ENCODE measurements around the gene DENND1C. TPM values are rescaled to one million over a fixed set of nuclear protein-coding genes. Genes with fewer than 3 reads are reported as not detected.
A peak's percentile ranks its signal among the peaks of the same experiment; 100 is the strongest.

Gene DENND1C
- total RNA-seq, 2 donors from 2014 or later: 0.30 to 0.75 TPM

DNA sequence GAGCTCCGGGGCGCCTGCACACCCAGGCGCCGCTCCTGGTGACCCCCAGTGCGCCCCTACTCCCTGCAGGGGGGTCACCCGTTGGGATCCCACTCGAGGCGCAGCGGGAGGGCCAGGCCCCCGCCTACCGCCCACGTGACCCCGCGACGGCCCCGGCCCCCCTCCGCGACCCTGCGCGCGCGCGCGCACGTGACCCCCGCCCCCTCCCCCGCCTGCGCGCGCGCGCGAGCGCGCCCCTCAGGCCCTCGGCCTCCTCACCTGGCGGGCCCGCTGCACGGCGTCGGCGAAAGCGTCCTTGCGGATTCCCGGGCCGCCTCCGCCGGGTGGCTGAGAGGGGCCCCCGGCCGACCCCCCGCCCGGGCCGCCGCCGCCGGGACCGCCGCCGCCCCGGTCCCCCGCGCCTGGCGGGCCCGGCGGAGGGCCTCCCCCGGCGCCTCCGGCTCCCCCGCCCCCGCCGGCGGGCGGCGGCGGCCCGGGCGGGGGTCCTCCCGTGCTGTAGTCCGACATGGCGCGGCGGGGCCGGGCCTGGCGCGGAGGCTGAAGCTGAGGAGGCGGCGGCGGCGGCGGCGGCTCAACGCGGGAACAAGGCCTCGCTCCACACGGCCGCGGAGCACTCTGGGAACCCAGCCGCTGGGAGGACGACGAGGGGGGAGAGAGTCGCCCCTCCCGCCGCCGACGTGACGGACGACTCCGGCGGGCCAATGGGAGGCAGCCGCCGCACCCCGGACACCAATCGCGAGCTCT is 57.2 kb downstream of the DENND1C start, which contains the start of gene KHSRP:
TSS of gene KHSRP (minus strand) at position 617 of the 744 bp plus-strand sequence. CDS start at position 507, 110 bp downstream.
- Histone ChIP-seq H3K4me3 (peak within 1 kb of the TSS; percentile 76 to 82), H3K27ac (peak within 1 kb of the TSS; percentile 78 to 85), H3K9me3 (no peaks in the 10 kb centered on the region), H3K4me1 (peaks cover 0 to 45% of the 10 kb centered on the region in 2 donors), H3K36me3 (peaks cover 18% of the 10 kb centered on the region), H3K27me3 (no peaks in the 10 kb centered on the region)
- no peak for DNase-seq (ENCODE audit: low spot score)
- TF ChIP-seq, protein P1, sequence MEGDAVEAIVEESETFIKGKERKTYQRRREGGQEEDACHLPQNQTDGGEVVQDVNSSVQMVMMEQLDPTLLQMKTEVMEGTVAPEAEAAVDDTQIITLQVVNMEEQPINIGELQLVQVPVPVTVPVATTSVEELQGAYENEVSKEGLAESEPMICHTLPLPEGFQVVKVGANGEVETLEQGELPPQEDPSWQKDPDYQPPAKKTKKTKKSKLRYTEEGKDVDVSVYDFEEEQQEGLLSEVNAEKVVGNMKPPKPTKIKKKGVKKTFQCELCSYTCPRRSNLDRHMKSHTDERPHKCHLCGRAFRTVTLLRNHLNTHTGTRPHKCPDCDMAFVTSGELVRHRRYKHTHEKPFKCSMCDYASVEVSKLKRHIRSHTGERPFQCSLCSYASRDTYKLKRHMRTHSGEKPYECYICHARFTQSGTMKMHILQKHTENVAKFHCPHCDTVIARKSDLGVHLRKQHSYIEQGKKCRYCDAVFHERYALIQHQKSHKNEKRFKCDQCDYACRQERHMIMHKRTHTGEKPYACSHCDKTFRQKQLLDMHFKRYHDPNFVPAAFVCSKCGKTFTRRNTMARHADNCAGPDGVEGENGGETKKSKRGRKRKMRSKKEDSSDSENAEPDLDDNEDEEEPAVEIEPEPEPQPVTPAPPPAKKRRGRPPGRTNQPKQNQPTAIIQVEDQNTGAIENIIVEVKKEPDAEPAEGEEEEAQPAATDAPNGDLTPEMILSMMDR (IDR thresholded peaks at IDR 0.05): no peak

- H3K4me1 ChIP-seq: peaks cover 0 to 45% of the 10 kb centered on the region in 2 donors
- H3K36me3 ChIP-seq: peaks cover 24% of the 10 kb centered on the region
- peak overlapping the region; percentile 76 to 82 for H3K4me3 ChIP-seq
- H3K27ac ChIP-seq: peak overlapping the region; percentile 46 to 75
- TF ChIP-seq, protein P1 (IDR thresholded peaks at IDR 0.05): no peak
- peak; percentile 61 for DNase-seq (ENCODE audit: low spot score)
- no peaks in the 10 kb centered on the region for H3K27me3 ChIP-seq
- H3K9me3 ChIP-seq: no peaks in the 10 kb centered on the region
Observed at GRCh38 chr19:6423499-6424194, 57.9 kb downstream of the DENND1C start.

- TF ChIP-seq, protein P1 (IDR thresholded peaks at IDR 0.05): no peak
- no peak overlapping the region for H3K27ac ChIP-seq
- H3K4me3 ChIP-seq: no peak overlapping the region
- H3K9me3 ChIP-seq: no peaks in the 10 kb centered on the region
- H3K4me1 ChIP-seq: peaks cover 0 to 45% of the 10 kb centered on the region in 2 donors
- H3K36me3 ChIP-seq: peaks cover 47% of the 10 kb centered on the region
- no peak for DNase-seq (ENCODE audit: low spot score)
- H3K27me3 ChIP-seq: no peaks in the 10 kb centered on the region
Observed at GRCh38 chr19:6421075-6422014, 60.2 kb downstream of the DENND1C start.

DNA sequence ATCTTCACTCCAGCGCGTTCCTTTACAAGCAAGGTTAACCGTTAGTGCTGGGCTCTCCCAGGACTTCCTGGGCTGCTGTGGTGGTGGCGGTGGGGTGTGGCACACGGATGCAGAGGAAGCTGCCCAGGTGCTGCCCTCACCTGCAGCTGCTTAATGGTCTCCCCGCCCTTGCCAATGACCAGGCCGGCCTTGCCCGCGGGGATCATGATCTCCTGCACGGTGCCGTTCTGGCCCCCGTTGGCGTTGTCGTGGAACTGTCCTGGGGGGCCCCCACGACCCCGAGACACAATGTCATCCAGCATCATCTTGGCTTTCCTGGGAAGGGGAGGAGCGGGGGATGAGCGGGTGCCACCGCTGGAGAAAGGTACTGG is 63.0 kb downstream of the DENND1C start:
- Histone ChIP-seq H3K4me1 (peaks cover 0 to 33% of the 10 kb centered on the region in 2 donors), H3K27me3 (no peaks in the 10 kb centered on the region), H3K36me3 (peaks cover 75% of the 10 kb centered on the region), H3K9me3 (no peaks in the 10 kb centered on the region), H3K4me3 (no peak overlapping the region), H3K27ac (no peak overlapping the region)
- TF ChIP-seq, protein P1 (IDR thresholded peaks at IDR 0.05): no peak
- no peak for DNase-seq (ENCODE audit: low spot score)

DNA sequence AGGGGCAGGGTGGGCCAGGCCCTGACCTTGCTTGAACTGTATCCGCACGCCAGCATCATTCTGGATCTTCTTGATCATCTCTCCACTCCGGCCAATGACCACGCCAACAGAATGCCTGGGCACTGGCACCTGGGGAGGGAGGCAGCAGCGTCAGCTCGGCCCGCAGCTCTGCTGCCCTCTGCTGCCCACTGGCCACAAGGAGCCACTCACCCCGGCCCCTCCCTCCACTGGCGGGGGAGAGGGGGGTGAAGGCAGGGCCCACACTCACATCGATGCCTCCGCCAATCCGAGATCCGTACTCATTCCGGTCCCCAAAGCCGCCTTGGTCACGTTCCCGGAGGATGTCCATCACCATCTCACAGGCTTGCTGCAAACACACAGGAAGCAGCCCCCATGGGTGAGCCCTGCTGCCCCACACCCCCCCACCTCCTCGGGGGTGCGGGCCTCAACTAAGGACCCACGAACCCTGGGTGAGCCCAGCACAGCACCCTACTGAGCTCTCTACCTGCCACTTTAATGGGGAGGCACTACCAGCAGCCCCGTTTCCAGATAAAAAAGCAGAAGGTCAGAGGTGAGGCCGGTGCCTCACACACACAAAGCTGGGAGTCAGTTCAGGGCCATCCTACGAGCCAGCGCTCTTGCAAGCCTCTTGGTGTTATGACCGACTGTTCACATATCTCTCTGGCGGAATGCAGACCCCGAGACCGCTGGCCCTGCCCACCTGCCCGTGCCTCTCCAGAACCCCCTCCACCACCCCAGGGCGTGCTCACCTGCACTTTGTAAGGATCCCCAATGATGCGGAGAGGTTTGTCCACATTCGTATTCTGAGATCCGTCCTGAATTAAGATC is 63.6 kb downstream of the DENND1C start:
- Histone ChIP-seq H3K4me3 (no peak overlapping the region), H3K4me1 (peaks cover 0 to 27% of the 10 kb centered on the region in 2 donors), H3K27me3 (no peaks in the 10 kb centered on the region), H3K9me3 (no peaks in the 10 kb centered on the region), H3K27ac (no peak overlapping the region), H3K36me3 (peaks cover 78% of the 10 kb centered on the region)
- TF ChIP-seq, protein P1 (IDR thresholded peaks at IDR 0.05): peak in 1 of 2 donors; percentile 52
- no peak for DNase-seq (ENCODE audit: low spot score)
